IMR-90 (cell line): ENCODE data around the gene RIMOC1. TPM values are rescaled to one million over a fixed set of nuclear protein-coding genes. Genes with fewer than 3 reads are reported as not detected.

Experiments
- ATAC-seq: fragments of 200-7000 bp; cut with Tn5 transposase; 2 replicates; pipeline ENCODE4 v1.9.1; 2020; ENCODE audit warnings: low read depth, mild to moderate bottlenecking, moderate library complexity
- BruUV-seq: library from RNA; stranded (reverse); fragments of 400-500 nt; replicated peaks from 2 replicates; lab custom pipeline; 2021; lab: Mats Ljungman, UMichigan
- CTCF ChIA-PET: fragments of 300-600 bp; formaldehyde crosslinking; extraction: SDS; loops from one replicate; lab custom pipeline; 2021; ENCODE audit warnings: antibody characterized with exemption; lab: Yijun Ruan, JAX
- POLR2A ChIA-PET: fragments of 300-600 bp; sonication (Branson Sonifier 250); formaldehyde crosslinking; loops from one replicate; lab custom pipeline; 2022; ENCODE audit warnings: antibody characterized with exemption; ENCODE audit not compliant: unreplicated experiment; lab: Charles Lee
- DNase-seq: peaks from one replicate; pipeline ENCODE4 v3.0.0; 2013
- H2AFZ ChIP-seq: replicated peaks from 2 replicates; pipeline ENCODE3; 2013; ENCODE audit warnings: low read length, mild to moderate bottlenecking; ENCODE audit not compliant: poor library complexity
- H2AK5ac ChIP-seq: 2 replicates; pipeline ENCODE4 v1.6.1; 2013; ENCODE audit warnings: low read depth, low read length, inconsistent platforms
- H2AK9ac ChIP-seq: replicated peaks from 2 replicates; pipeline ENCODE3; 2013; ENCODE audit warnings: mild to moderate bottlenecking, low read depth, low read length, moderate library complexity; ENCODE audit not compliant: poor library complexity
- H2BK120ac ChIP-seq: 2 replicates; pipeline ENCODE4 v1.6.1; 2013; ENCODE audit warnings: low read depth, low read length, inconsistent platforms
- H2BK15ac ChIP-seq: 3 replicates; pipeline ENCODE4 v1.6.1; 2013; ENCODE audit warnings: low read depth, low read length, inconsistent platforms
- H2BK20ac ChIP-seq: 2 replicates; pipeline ENCODE4 v1.6.1; 2013; ENCODE audit warnings: low read depth, mild to moderate bottlenecking, inconsistent platforms, low read length, moderate library complexity
- H2BK5ac ChIP-seq: 2 replicates; pipeline ENCODE4 v1.6.1; 2013; ENCODE audit warnings: mild to moderate bottlenecking, low read depth, low read length, inconsistent platforms; ENCODE audit not compliant: poor library complexity, severe bottlenecking
- H3K14ac ChIP-seq: replicated peaks from 2 replicates; pipeline ENCODE4 v1.6.1; 2013; ENCODE audit warnings: low read depth, low read length, inconsistent platforms
- H3K18ac ChIP-seq: 2 replicates; pipeline ENCODE4 v1.6.1; 2013; ENCODE audit warnings: low read depth, low read length, control low read depth
- H3K23ac ChIP-seq: 2 replicates; pipeline ENCODE4 v1.6.1; 2013; ENCODE audit warnings: low read depth, low read length, inconsistent platforms
- H3K27ac ChIP-seq: 2 replicates; pipeline ENCODE4 v1.5.1; 2013; ENCODE audit warnings: mild to moderate bottlenecking, control low read depth, low read length; ENCODE audit not compliant: insufficient read depth
- H3K27me3 ChIP-seq: 2 replicates; pipeline ENCODE4 v1.6.1; 2013; ENCODE audit warnings: low read length; ENCODE audit not compliant: control insufficient read depth, insufficient read depth
- H3K36me3 ChIP-seq: 2 replicates; pipeline ENCODE4 v1.6.1; 2013; ENCODE audit warnings: low read length, mixed read lengths; ENCODE audit not compliant: control insufficient read depth, insufficient read depth
- H3K4ac ChIP-seq: 2 replicates; pipeline ENCODE4 v1.6.1; 2013; ENCODE audit warnings: low read depth, low read length, inconsistent platforms
- H3K4me1 ChIP-seq: 2 replicates; pipeline ENCODE4 v1.6.1; 2013; ENCODE audit warnings: low read length, mixed read lengths; ENCODE audit not compliant: control insufficient read depth, insufficient read depth
- H3K4me2 ChIP-seq: 2 replicates; pipeline ENCODE4 v1.6.1; 2013; ENCODE audit warnings: low read depth, mild to moderate bottlenecking, control low read depth, low read length, moderate library complexity
- H3K4me3 ChIP-seq: 2 replicates; pipeline ENCODE4 v1.5.1; 2013; ENCODE audit warnings: low read depth, mild to moderate bottlenecking, control low read depth, low read length, moderate library complexity; ENCODE audit not compliant: insufficient read depth
- H3K56ac ChIP-seq: 2 replicates; pipeline ENCODE4 v1.6.1; 2013; ENCODE audit warnings: low read length, inconsistent platforms; ENCODE audit not compliant: insufficient read depth; ENCODE audit errors: extremely low read depth
- H3K79me1 ChIP-seq, 2 experiments: 2 replicates each; pipeline ENCODE4 v1.6.1; 2013; ENCODE audit warnings: low read length in 2 of 2, inconsistent platforms in 1 of 2, low read depth in 1 of 2
- H3K9ac ChIP-seq: 2 replicates; pipeline ENCODE4 v1.6.1; 2013; ENCODE audit warnings: low read depth, low read length, control low read depth
- H3K9me1 ChIP-seq: 2 replicates; pipeline ENCODE4 v1.6.1; 2013; ENCODE audit warnings: low read length, inconsistent platforms; ENCODE audit not compliant: insufficient read depth
- H3K9me3 ChIP-seq: 2 replicates; pipeline ENCODE4 v1.6.1; 2013; ENCODE audit warnings: low read length; ENCODE audit not compliant: control insufficient read depth, insufficient read depth
- H4K20me1 ChIP-seq: 2 replicates; pipeline ENCODE4 v1.6.1; 2013; ENCODE audit warnings: low read length, inconsistent platforms; ENCODE audit not compliant: insufficient read depth
- H4K5ac ChIP-seq: 2 replicates; pipeline ENCODE4 v1.6.1; 2013; ENCODE audit warnings: mild to moderate bottlenecking, low read depth, low read length, control low read depth
- H4K8ac ChIP-seq, 2 experiments: 2 replicates each; pipeline ENCODE4 v1.6.1; 2013; ENCODE audit warnings: low read depth in 2 of 2, low read length in 2 of 2, control low read depth in 1 of 2, inconsistent platforms in 1 of 2
- H4K91ac ChIP-seq: 2 replicates; pipeline ENCODE4 v1.6.1; 2013; ENCODE audit warnings: low read depth, low read length, inconsistent platforms; ENCODE audit not compliant: insufficient read depth
- CEBPB ChIP-seq: IDR thresholded peaks from 2 replicates; pipeline ENCODE4 v1.6.1; 2012; ENCODE audit warnings: low read depth, low read length, improper control_type of control experiment
- CHD1 ChIP-seq: IDR thresholded peaks from 2 replicates; pipeline ENCODE4 v1.6.1; 2012; ENCODE audit warnings: low read depth, low read length, improper control_type of control experiment
- ELK1 ChIP-seq: fragments of 150-350 bp; IDR thresholded peaks from 2 replicates; pipeline ENCODE4 v1.6.1; 2016; ENCODE audit warnings: low read depth, mild to moderate bottlenecking, low read length, moderate library complexity, borderline replicate concordance
- NFE2L2 ChIP-seq: fragments of 150-350 bp; IDR thresholded peaks from 2 replicates; pipeline ENCODE4 v1.6.1; 2016; ENCODE audit warnings: low read depth, mild to moderate bottlenecking, low read length
- POLR2A ChIP-seq: IDR thresholded peaks from 2 replicates; pipeline ENCODE4 v1.6.1; 2012; ENCODE audit warnings: mild to moderate bottlenecking, low read depth, low read length
- RAD21 ChIP-seq: IDR thresholded peaks from 2 replicates; pipeline ENCODE4 v1.6.1; 2012; ENCODE audit warnings: low read length, improper control_type of control experiment
- RFX5 ChIP-seq: IDR thresholded peaks from 2 replicates; pipeline ENCODE4 v1.8.0; 2012; ENCODE audit warnings: low read depth, mild to moderate bottlenecking, low read length, moderate library complexity
- dilution Hi-C: fragments of 300-500 bp; cut with HindIII; formaldehyde crosslinking; loops from one replicate; pipeline ENCODE4 v1.14.3; 2018; ENCODE audit warnings: low sequenced_read_pairs; ENCODE audit not compliant: unreplicated experiment
- in situ Hi-C: fragments of 300-500 bp; cut with MboI; formaldehyde crosslinking; loops from 3 replicates; pipeline ENCODE4 v1.14.3; 2019; ENCODE audit warnings: low sequenced_read_pairs, inconsistent platforms, mixed read lengths
- intact Hi-C: fragments of 100-400 bp; cut with micrococcal nuclease; formaldehyde crosslinking; loops from 2 replicates; pipeline ENCODE4 v1.10.0; 2022
- polyA plus RNA-seq, 3 experiments: library from polyadenylated mRNA; depleted of rRNA; stranded (reverse); fragments of >200 nt; gene quantifications; 2 replicates each; pipeline ENCODE4 v1.2.3, GENCODE V29; 2012; ENCODE audit warnings: low replicate concordance in 1 of 3
- total RNA-seq: library from RNA; depleted of rRNA; stranded (reverse); fragments of >200 nt; gene quantifications from 2 replicates; pipeline ENCODE4 v1.2.3, GENCODE V29; 2012

Gene RIMOC1
- total and polyA plus RNA-seq, 2 of the 4 experiments (the other 2 are of a cell fraction) = 4.1 to 9.0 TPM

- Histone ChIP-seq H4K91ac (no peak overlapping the region), H4K5ac (no peak overlapping the region), H2AK9ac (no peak overlapping the region), H3K27ac (no peak overlapping the region), H3K9me3 (no peaks in the 10 kb centered on the region), H3K27me3 (peaks cover 1% of the 10 kb centered on the region; the same call in 1 of the 2 replicates), H3K14ac (no peak overlapping the region), H3K18ac (no peak overlapping the region), H3K23ac (no peak overlapping the region), H2AK5ac (no peak overlapping the region), H3K9me1 (peaks cover 5% of the 10 kb centered on the region), H3K36me3 (no peaks in the 10 kb centered on the region), H2BK5ac (no peak overlapping the region), H3K4me3 (no peak overlapping the region), H3K4ac (no peak overlapping the region), H2BK120ac (no peak overlapping the region), H3K79me1 (peaks cover 0 to 3% of the 10 kb centered on the region in 2 experiments; a peak in 1 of 4 replicates), H3K4me2 (no peak overlapping the region), H4K8ac (no peak overlapping the region), H2AFZ (no peak overlapping the region), H3K56ac (no peak overlapping the region), H4K20me1 (no peaks in the 10 kb centered on the region), H3K4me1 (peaks cover 2% of the 10 kb centered on the region; the same call in 1 of the 2 replicates), H2BK20ac (no peak overlapping the region), H3K9ac (no peak overlapping the region), H2BK15ac (no peak overlapping the region)
- ATAC-seq (no peak), DNase-seq (no peak)
- in situ Hi-C loops (loop anchor here (25.0 kb wide), 2 partner anchors 713 to 888 kb away; partner anchors contain the start of gene CCDC152), dilution Hi-C loops (no loop called here), intact Hi-C loops (loop anchor here (5.0 kb wide), 1 partner anchor 168 kb away; no protein-coding TSS in a partner anchor)
- POLR2A ChIA-PET = no interaction called here
- TF ChIP-seq RAD21 (no peak), CHD1 (no peak), ELK1 (no peak), NFE2L2 (no peak), POLR2A (no peak), CEBPB (no peak), RFX5 (no peak)
- no TSS peak for BruUV-seq
- CTCF ChIA-PET = no interaction called here
Observed at GRCh38 chr5:41874512-41875060, 29.6 kb upstream of the RIMOC1 start.
